Activated CD8-positive, alpha-beta memory T cell treated with anti-CD3 and anti-CD28 coated beads for 1 hour (primary cell): ENCODE measurements around the gene GRP.

Source experiments
- DNase-seq, 2 donors: peaks; one replicate each; pipeline ENCODE4 v3.0.0-alpha.2; 2020; ENCODE audit warnings: low read depth in 1 of 2; ENCODE audit errors: extremely low read depth in 1 of 2

GRP gene

DNA sequence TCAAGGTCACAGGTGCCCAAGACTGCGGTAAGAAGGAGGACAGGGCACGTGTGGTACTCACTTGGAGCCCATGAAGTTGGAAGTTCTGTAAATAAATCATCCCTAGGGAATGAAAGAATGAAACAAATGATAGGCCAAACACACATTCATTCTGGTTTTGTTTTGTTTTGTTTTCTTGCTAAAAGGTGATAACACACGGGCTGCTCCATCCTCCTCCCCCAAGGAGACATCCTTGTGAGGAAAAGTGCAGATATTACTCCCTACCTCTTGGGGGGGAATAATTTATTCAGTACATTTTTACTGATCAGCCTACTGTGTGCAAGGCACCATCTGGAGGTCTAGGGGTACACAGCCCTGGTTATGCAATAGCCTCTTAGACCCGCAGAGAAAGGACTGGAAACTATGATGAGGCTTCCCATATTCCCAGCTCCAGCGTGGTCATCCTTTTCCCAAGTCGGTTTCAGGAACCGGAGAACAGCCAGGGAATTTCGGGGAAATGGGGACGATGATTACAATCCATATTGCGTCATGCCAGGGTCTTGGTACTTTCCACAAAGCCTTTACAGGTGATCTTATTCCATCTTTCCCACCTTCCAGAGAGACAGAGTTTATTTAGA is 47.0 kb downstream of the GRP start:
- no peak for DNase-seq

DNA sequence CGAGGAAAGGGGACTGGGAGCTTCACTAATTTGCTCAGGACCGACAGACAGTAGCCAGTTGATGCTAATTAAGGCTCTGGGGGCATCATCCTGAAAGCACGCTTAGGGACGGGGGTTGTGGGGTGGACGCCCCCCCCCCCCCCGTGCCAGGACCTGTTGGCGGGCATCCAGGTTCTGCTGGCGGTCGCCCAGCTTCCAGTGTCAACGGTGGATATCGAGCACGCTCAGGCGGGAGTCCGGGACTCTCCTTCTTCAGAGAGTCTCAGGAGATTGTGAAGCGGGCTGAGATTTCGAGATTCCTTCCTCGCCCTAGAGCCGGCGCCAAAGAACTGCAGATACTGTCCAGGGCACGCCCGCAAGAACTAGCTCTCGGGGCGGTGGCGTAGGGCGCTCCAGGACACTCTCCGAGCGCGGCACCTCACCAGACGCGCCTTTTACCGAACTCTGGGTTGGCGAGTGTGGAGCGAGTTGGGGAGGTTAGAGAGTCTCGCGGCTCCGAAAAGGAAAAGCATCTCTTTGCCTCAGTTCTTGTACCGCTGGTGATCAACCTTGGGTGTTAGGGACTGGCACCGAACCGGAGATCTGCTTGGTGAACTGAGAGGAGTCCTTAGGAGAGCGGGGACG is 47.7 kb downstream of the GRP start:
- DNase-seq, result no peak

DNA sequence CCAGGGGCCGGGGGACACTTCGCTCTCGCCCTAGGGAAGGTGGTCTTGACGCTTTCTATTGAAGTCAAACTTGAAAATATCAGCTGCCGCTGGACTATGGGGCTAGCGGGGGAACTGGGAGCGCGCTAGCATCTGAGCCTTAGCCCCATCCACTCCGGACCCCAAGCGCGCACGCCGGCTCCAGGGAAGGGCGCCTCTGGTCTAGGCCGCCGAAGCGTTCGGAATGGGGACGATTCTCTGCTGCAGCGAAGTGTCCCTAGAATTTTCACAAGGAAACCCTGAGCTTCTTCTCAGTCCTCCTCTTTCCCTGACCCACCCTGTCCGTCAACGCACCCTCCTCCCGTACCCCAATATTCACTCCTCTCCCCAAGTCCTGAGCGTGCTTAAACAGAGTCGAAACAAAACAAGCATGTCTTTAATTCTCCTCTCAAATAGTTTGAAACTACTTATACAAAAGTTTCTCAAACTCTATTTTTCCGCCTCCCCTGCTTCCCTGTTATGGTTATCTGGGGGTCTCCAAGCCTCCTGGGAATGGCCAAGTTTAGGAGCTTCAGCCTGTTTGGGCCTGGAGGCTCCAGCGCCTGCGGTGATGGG is 48.3 kb downstream of the GRP start:
- DNase-seq, result no peak

- no peak for DNase-seq
Observed at GRCh38 chr18:59268721-59269562, 49.0 kb downstream of the GRP start.

DNA sequence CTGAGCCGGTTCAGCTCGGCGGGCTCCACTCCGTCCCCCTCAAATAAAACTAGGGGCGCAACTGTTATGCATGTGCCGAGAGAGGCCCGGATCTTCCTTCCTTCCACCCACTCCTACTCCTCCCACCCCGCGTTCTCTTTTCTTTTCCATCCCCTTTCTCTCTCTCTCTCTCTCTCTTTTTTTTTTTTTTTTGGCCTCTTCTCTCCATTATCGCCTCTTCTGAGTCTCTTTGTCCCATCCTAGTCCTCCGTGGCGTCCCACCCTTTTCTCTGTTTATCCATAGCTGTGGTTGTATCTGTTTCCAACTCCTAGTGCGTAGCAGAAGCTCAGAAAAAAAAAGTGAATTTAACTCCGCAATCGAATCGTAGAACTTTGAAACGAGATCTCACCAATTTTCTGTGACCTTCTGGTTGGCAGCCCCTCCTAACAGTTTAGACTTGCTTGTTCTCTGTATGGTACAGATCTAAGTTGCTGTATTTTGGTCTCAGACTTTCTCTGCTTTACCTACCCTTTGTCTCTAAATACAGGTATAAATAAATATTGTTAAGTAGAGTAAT is 49.7 kb downstream of the GRP start:
- no peak for DNase-seq

GRCh38 chr18:59270689-59271257 is 50.8 kb downstream of the GRP start:
- no peak for DNase-seq

- no peak for DNase-seq
Observed at GRCh38 chr18:59271606-59272220, 51.8 kb downstream of the GRP start.

- no peak for DNase-seq
Observed at GRCh38 chr18:59272221-59272888, 52.4 kb downstream of the GRP start.

GRCh38 chr18:59272891-59273758 is 53.2 kb downstream of the GRP start, which contains the start of gene RAX:
TSS of gene RAX (minus strand) at chr18:59273454. CDS start at chr18:59273206, 248 bp downstream.
- DNase-seq, result no peak

DNA sequence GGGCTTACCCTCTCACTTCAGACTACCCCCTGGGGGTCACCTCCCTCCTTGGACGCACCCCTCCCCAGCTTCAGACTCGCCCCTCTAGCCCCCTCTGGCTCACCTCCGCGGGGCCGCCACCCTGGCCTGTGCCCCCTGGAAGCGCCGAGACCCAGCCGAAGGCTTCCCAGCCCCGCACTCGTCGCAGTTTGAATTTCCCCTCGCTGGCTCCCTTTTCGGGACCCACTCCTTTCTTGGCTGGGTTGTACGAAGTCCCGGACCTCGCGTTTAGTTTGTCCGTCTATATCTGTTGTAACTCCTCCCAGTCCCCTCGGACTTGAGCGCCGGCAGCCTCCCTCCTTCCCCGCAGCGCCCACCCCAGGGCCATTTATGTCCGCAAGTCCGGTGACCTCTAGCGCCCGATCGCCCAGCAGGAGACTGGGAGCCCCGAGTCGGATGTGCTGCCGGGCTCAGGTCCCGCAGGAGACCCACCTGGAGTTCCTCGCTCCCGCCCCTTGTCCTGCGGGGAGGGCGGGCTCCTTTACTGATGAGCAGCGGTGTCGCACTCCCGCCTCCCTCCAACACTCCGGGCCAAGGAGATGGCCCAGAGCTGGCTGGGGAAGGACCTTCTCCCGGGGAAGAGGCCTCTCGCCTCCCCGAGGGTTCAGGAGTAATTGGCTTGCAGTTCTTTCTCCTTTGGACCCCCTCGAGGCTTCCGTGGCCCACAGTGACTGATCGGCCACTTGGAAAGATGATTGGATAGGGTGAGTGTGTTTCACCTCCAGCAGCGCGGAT is 54.0 kb downstream of the GRP start:
- no peak for DNase-seq

DNA sequence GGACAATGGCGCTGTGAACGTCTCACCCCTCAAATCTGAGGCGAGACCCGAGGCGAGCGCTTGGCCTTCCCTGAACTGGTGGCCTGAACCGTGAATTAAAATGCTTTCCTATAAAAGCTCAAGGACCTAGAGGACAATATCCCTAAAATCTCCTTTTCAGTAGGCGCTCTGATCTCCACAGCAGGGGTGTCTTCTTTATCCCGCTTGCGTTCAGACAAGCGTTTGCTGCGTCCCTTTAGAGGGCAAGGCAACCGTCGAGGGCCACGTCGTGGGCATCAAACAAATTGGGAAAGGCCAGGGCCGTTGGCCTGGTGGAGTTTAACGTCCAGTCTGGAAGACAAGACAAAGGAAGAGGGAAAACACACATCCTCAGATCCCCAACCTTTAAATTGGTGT is 54.6 kb downstream of the GRP start:
- DNase-seq, result no peak

GRCh38 chr18:59275406-59275949 is 55.5 kb downstream of the GRP start:
- no peak for DNase-seq

- DNase-seq, result no peak
Observed at GRCh38 chr18:59276047-59276446, 56.1 kb downstream of the GRP start.

- no peak for DNase-seq
Observed at GRCh38 chr18:59278793-59279192, 58.8 kb downstream of the GRP start.

DNA sequence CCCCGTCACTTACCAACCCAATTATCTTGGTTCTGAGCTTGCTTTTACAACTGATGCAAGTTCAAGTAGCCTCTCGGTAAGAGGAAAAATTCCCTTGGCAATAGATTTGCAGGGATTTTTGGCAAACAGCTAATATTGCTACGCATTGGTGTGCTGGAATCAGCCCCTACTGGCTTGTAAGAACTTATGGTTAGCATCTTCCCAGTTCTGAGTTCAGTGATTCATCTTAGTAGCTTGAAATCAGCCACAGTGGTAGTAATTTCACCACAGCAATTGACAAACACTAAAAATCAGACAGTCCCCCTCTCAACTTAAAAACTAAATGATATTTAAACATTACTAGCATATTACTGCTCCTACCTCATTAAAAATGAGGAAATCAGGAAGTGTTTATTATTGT is 59.2 kb downstream of the GRP start:
- DNase-seq, result no peak

DNA sequence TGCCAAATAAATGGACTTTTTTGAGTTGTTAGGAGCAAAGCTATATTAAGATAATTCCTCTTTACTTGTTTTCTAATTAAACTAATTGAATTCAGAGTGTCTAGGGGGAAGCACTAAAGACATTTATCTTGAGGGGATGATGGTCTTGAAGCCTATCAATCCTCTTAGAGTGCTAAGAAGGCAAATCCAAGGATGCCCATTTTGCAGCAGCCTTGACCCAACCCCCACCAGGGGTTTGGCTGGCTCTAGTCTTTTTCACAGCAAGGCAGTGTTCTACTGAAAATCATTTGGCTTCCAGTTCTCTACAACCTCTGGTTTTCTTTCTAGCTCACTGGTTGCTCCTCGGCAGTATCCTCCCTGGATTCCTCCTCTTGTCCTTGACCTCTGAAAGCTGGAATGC is 59.8 kb downstream of the GRP start:
- no peak for DNase-seq
